Peyer's patch (tissue), 4 donors: ENCODE measurements around the gene EREG. TPM values are rescaled to one million over a fixed set of nuclear protein-coding genes. Genes with fewer than 3 reads are reported as not detected.

Experiments used
- DNase-seq, 3 donors: peaks; one replicate each; pipeline ENCODE4 v3.0.0-alpha.2; 2017 to 2019
- H3K27ac ChIP-seq, 4 donors: fragments of 200-600 bp; sonication (generic); one replicate each; pipeline ENCODE4 v1.5.1; 2016 to 2019
- H3K27me3 ChIP-seq, 2 donors: fragments of 200-600 bp; sonication (generic); one replicate each; pipeline ENCODE4 v1.5.1; 2019
- H3K36me3 ChIP-seq, 3 donors: fragments of 200-600 bp; sonication (generic); one replicate each; pipeline ENCODE4 v1.5.1; 2016 to 2019
- H3K4me1 ChIP-seq, 4 donors: fragments of 200-600 bp; sonication (generic); one replicate each; pipeline ENCODE4 v1.5.1; 2016 to 2019
- H3K4me3 ChIP-seq, 4 donors: fragments of 200-600 bp; sonication (generic); 1 replicate in 3 of 4; 2 replicates in 1 of 4; pipeline ENCODE4 v1.5.1; 2016 to 2019; ENCODE audit warnings: mild to moderate bottlenecking in 1 of 4
- H3K9me3 ChIP-seq, 4 donors: fragments of 200-600 bp; sonication (generic); one replicate each; pipeline ENCODE4 v1.5.1; 2016 to 2019; ENCODE audit warnings: mild to moderate bottlenecking in 1 of 4
- POLR2A ChIP-seq, 2 donors: fragments of 450-650 bp; IDR thresholded peaks; one replicate each; pipeline ENCODE4 v1.5.1; 2017; ENCODE audit warnings: antibody characterized with exemption in 2 of 2, mild to moderate bottlenecking in 2 of 2, moderate library complexity in 2 of 2
- total RNA-seq, 4 donors: library from RNA; depleted of rRNA; stranded (reverse); fragments of >200 nt; gene quantifications; one replicate each; pipeline ENCODE4 v1.1.0, GENCODE V29; 2016
- TF ChIP-seq, protein P1 (sequence below), 6 experiments: fragments of 450-650 bp in 4 of 6; fragments of 200-600 bp in 2 of 6; sonication (generic) in 1 of 6; IDR thresholded peaks; one replicate each; pipeline ENCODE4 v1.5.1; 2017 to 2019; ENCODE audit warnings: antibody characterized with exemption in 6 of 6, mild to moderate bottlenecking in 3 of 6, moderate library complexity in 1 of 6

Gene EREG
- total RNA-seq, 4 donors from 2014 or later, result 1.1 to 2.8 (median 1.7) TPM; not detected in 1

DNA sequence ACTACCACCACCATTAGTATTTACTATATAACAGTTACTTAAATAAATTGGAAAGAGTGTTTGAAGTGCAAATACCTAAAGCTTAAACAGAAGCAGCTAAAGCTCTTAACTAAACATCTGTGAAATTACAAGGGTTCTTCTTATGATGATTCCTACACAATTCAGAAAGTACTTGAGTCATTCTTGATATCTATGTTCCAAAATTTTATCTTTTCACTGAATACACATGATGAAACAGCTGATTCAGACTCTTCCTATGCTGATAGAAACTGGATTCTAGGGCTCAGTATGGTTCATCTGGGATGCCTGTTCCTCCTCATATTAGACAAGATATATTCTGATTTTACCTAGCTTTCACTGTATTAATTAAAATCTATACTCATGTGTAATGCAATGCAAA is 13.6 kb downstream of the EREG start:
- DNase-seq, result no peak
- no peak overlapping the region for H3K27ac ChIP-seq
- TF ChIP-seq, protein P1, sequence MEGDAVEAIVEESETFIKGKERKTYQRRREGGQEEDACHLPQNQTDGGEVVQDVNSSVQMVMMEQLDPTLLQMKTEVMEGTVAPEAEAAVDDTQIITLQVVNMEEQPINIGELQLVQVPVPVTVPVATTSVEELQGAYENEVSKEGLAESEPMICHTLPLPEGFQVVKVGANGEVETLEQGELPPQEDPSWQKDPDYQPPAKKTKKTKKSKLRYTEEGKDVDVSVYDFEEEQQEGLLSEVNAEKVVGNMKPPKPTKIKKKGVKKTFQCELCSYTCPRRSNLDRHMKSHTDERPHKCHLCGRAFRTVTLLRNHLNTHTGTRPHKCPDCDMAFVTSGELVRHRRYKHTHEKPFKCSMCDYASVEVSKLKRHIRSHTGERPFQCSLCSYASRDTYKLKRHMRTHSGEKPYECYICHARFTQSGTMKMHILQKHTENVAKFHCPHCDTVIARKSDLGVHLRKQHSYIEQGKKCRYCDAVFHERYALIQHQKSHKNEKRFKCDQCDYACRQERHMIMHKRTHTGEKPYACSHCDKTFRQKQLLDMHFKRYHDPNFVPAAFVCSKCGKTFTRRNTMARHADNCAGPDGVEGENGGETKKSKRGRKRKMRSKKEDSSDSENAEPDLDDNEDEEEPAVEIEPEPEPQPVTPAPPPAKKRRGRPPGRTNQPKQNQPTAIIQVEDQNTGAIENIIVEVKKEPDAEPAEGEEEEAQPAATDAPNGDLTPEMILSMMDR (IDR thresholded peaks at IDR 0.05), result no peak
- TF ChIP-seq POLR2A (IDR thresholded peaks at IDR 0.05), result no peak
- H3K9me3 ChIP-seq, result no peaks in the 10 kb centered on the region
- H3K4me1 ChIP-seq, result peaks cover 0 to 4% (median 0%) of the 10 kb centered on the region in 4 donors
- no peaks in the 10 kb centered on the region for H3K36me3 ChIP-seq
- H3K27me3 ChIP-seq, result no peaks in the 10 kb centered on the region
- no peak overlapping the region for H3K4me3 ChIP-seq

DNA sequence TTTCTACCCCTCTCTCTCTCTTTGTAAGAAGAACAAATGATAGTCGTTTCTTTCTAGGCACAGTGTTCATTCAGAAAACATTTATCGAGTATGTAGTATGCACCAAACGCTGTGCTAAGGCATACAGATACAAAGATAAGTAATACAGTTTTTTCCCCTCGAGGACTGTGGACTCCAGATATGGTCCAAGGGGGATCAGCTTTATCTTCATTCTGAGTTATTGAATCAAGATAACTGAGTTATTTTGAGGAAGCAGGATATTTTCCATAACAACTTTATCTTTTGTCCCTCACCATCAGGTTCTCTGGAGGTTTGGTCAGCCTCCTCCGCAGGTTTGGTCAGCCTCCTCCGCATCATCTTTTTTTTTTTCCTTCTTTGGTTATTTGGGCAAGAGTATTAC is 15.0 kb downstream of the EREG start:
- no peak for TF ChIP-seq POLR2A (IDR thresholded peaks at IDR 0.05)
- TF ChIP-seq, protein P1 (IDR thresholded peaks at IDR 0.05), result no peak
- no peaks in the 10 kb centered on the region for H3K27me3 ChIP-seq
- H3K36me3 ChIP-seq, result no peaks in the 10 kb centered on the region
- H3K4me1 ChIP-seq, result no peaks in the 10 kb centered on the region
- no peak overlapping the region for H3K4me3 ChIP-seq
- no peaks in the 10 kb centered on the region for H3K9me3 ChIP-seq
- H3K27ac ChIP-seq, result no peak overlapping the region
- DNase-seq, result no peak

DNA sequence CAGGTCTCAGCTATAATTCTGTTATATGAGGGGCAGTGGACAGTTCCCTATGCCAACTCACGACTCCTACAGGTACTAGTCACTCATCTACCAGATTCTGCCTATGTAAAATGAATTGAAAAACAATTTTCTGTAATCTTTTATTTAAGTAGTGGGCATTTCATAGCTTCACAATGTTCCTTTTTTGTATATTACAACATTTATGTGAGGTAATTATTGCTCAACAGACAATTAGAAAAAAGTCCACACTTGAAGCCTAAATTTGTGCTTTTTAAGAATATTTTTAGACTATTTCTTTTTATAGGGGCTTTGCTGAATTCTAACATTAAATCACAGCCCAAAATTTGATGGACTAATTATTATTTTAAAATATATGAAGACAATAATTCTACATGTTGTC is 20.4 kb downstream of the EREG start:
- TF ChIP-seq, protein P1 (IDR thresholded peaks at IDR 0.05), result no peak
- no peak for TF ChIP-seq POLR2A (IDR thresholded peaks at IDR 0.05)
- Histone ChIP-seq H3K36me3 (no peaks in the 10 kb centered on the region), H3K9me3 (no peaks in the 10 kb centered on the region), H3K27ac (no peak overlapping the region), H3K27me3 (no peaks in the 10 kb centered on the region), H3K4me1 (no peaks in the 10 kb centered on the region), H3K4me3 (no peak overlapping the region)
- DNase-seq, result no peak

DNA sequence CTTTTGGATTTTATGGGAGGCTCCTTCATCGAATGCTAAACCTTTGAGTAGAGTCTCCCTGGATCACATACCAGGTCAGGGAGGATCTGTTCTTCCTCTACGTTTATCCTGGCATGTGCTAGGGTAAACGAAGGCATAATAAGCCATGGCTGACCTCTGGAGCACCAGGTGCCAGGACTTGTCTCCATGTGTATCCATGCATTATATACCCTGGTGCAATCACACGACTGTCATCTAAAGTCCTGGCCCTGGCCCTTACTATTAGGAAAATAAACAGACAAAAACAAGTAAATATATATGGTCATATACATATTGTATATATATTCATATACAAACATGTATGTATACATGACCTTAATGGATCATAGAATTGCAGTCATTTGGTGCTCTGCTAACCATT is 21.2 kb downstream of the EREG start:
- no peak overlapping the region for H3K4me3 ChIP-seq
- no peak for DNase-seq
- H3K36me3 ChIP-seq, result no peaks in the 10 kb centered on the region
- no peaks in the 10 kb centered on the region for H3K27me3 ChIP-seq
- no peak for TF ChIP-seq POLR2A (IDR thresholded peaks at IDR 0.05)
- no peaks in the 10 kb centered on the region for H3K4me1 ChIP-seq
- H3K9me3 ChIP-seq, result no peaks in the 10 kb centered on the region
- no peak overlapping the region for H3K27ac ChIP-seq

DNA sequence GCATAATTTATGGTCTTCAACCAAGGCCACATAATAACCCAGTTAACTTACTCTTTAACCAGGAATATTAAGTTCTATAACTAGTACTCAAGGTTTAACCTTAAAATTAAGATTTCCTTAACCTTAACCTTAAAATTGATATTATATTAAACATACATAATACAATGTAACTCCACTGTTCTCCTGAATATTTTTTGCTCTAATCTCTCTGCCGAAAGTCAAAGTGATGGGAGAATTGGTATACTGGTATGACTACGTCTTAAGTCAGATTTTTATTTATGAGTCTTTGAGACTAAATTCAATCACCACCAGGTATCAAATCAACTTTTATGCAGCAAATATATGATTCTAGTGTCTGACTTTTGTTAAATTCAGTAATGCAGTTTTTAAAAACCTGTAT is 22.8 kb downstream of the EREG start:
- no peak for TF ChIP-seq POLR2A (IDR thresholded peaks at IDR 0.05)
- TF ChIP-seq, protein P1 (IDR thresholded peaks at IDR 0.05), result no peak

DNA sequence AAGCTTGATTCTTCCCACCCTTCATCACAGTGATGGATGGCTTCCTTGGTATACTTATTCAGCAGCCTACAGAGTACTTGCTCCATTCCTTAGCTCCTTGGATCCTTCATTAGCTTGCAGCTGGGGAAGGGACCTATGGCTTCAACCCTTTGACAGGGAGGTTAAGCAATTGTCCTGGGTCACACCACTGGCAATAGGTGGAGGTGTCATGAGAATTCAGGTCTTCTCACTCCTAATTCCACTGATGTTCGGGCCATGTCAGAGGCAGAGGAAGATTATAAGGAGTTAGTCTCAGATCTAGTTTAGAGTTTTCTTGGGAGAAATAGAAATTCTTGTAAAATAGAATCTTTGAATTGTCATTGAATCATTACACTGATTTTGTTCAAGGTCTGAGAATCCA is 24.5 kb downstream of the EREG start:
- TF ChIP-seq POLR2A (IDR thresholded peaks at IDR 0.05), result no peak
- TF ChIP-seq, protein P1 (IDR thresholded peaks at IDR 0.05), result no peak
- peaks cover 0 to 2% (median 0%) of the 10 kb centered on the region in 4 donors for H3K4me1 ChIP-seq
- H3K27me3 ChIP-seq, result no peaks in the 10 kb centered on the region
- H3K4me3 ChIP-seq, result no peak overlapping the region
- no peak overlapping the region for H3K27ac ChIP-seq
- H3K9me3 ChIP-seq, result no peaks in the 10 kb centered on the region
- DNase-seq, result no peak
- no peaks in the 10 kb centered on the region for H3K36me3 ChIP-seq

More for the DNA sequence above, 22.8 kb downstream of the EREG start:
- H3K36me3 ChIP-seq, result no peaks in the 10 kb centered on the region
- H3K9me3 ChIP-seq, result no peaks in the 10 kb centered on the region
- H3K27ac ChIP-seq, result no peak overlapping the region
- DNase-seq, result no peak
- H3K27me3 ChIP-seq, result no peaks in the 10 kb centered on the region
- no peak overlapping the region for H3K4me3 ChIP-seq
- H3K4me1 ChIP-seq, result no peaks in the 10 kb centered on the region
